Aorta (tissue), 5 donors: Measurements from ENCODE around the gene SPACDR. TPM values are rescaled to one million over a fixed set of nuclear protein-coding genes. Genes with fewer than 3 reads are reported as not detected.
"Not testable (repeated sequence)": the region's sequence is repeated elsewhere in the genome, so short reads cannot be mapped to it uniquely, and the experiment has no call there.

Experiments used
- ATAC-seq: fragments of 200-7000 bp; cut with Tn5 transposase; one replicate; pipeline ENCODE4 v1.9.1; 2022; ENCODE audit warnings: moderate library complexity; ENCODE audit not compliant: low FRiP score
- DNase-seq, 2 donors: peaks; one replicate each; pipeline ENCODE4 v3.0.0-alpha.2; 2020
- H3K27ac ChIP-seq, 2 donors: one replicate each; pipeline ENCODE4 v1.5.1; 2013; ENCODE audit warnings: low read length in 2 of 2, mild to moderate bottlenecking in 2 of 2, moderate library complexity in 2 of 2, control low read depth in 1 of 2, inconsistent platforms in 1 of 2, low read depth in 1 of 2
- H3K27me3 ChIP-seq, 2 donors: one replicate each; pipeline ENCODE4 v1.6.1; 2013; ENCODE audit warnings: control low read depth in 1 of 2, low read length in 1 of 2, mild to moderate bottlenecking in 1 of 2, moderate library complexity in 1 of 2; ENCODE audit not compliant: insufficient read depth in 2 of 2, control insufficient read depth in 1 of 2
- H3K36me3 ChIP-seq, 2 donors: one replicate each; pipeline ENCODE4 v1.6.1; 2013; ENCODE audit warnings: control low read depth in 1 of 2, low read length in 1 of 2, mild to moderate bottlenecking in 1 of 2; ENCODE audit not compliant: insufficient read depth in 2 of 2, control insufficient read depth in 1 of 2
- H3K4me1 ChIP-seq, 2 donors: one replicate each; pipeline ENCODE4 v1.6.1; 2013; ENCODE audit warnings: low read length in 2 of 2, control low read depth in 1 of 2, mild to moderate bottlenecking in 1 of 2, moderate library complexity in 1 of 2; ENCODE audit not compliant: insufficient read depth in 2 of 2, control insufficient read depth in 1 of 2
- H3K4me3 ChIP-seq, 2 donors: one replicate each; pipeline ENCODE4 v1.5.1; 2013; ENCODE audit warnings: low read length in 2 of 2, control low read depth in 1 of 2, mild to moderate bottlenecking in 1 of 2
- H3K9me3 ChIP-seq: one replicate; pipeline ENCODE4 v1.6.1; 2013; ENCODE audit warnings: mild to moderate bottlenecking, low read length; ENCODE audit not compliant: control insufficient read depth
- WGBS, 2 donors: extraction: QIAGEN DNeasy Blood & Tissue Kit; methylation state at CpG; one replicate each; pipeline ENCODE4 v1.1.7; 2013; 5-methylcytosine and 5-hydroxymethylcytosine counted together
- intact Hi-C, 2 donors: fragments of 100-400 bp; cut with DNase I; formaldehyde crosslinking; loops; one replicate each; pipeline versions ENCODE4 v1.14.2 to v1.15.0; 2022
- polyA plus RNA-seq, 2 donors: library from polyadenylated mRNA; stranded (reverse); fragments of 200-250 nt; gene quantifications; one replicate each; pipeline ENCODE4 v1.2.3, GENCODE V29; 2013
- total RNA-seq, 2 donors: library from RNA; stranded (reverse); fragmentation: NEBNext Ultra II Directional; extraction: Animal tissue kit (Norgen Biotek cat#: 25700); gene quantifications; one replicate each; pipeline ENCODE4 v1.2.1, GENCODE V29; 2021
- donor health status: healthy with polysubstance abuse.
- donor health status: Bipolar disorder and iron deficiency.
- donor health status: DM: no; HTN: no; CAD: no.
- donor health status: DM: no; HTN: no; CAD: no.
- donor health status: DM: yes; HTN: yes; CAD: no.

SPACDR gene
- total and polyA plus RNA-seq, 4 donors: 0.31 to 2.0 (median 1.0) TPM; not detected in 1

DNA sequence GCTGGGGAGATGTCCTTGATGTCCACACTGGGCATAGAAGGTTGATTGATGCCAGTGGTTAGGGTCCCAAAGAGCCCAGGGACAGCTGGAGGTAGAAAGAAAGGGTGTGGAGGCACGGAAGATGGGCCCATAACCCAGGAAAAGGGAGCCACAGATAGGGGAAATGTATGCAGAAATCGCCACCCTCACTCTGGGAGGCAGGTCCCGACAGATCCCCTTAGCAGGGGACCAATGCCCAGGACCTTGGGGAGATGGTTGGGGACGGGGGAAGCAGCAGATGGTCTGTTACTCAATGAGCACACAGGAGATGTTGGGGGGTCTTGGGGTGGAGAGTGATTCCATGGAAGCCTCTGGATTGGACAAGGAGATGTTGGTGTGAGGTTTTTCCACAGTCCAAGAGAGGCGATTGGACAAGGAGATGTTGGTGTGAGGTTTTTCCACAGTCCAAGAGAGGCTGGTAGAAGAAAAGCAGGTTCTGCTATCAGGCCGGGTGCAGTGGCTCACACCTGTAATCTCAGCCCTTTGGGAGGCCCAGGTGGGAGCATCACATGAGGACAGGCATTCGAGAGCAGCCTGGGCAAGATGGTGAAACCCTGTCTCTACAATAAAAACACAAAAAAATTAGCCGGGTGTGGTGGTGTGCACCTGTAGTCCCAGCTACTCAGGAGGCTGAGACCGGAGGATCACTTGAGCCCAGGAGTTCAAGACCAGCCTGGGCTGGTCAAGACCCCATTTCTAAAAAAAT is 20.8 kb downstream of the SPACDR start:
- Histone ChIP-seq H3K4me3 (no peak overlapping the region), H3K36me3 (no peaks in the 10 kb centered on the region), H3K27ac (no peak overlapping the region), H3K4me1 (no peaks in the 10 kb centered on the region), H3K27me3 (no peaks in the 10 kb centered on the region), H3K9me3 (no peaks in the 10 kb centered on the region)
- 92% methylated on average over 9 of the region's 9 CpGs for WGBS, 2 donors
- peak; percentile 17 to 44 for DNase-seq
- no peak for ATAC-seq
- intact Hi-C loops: no loop called here

DNA sequence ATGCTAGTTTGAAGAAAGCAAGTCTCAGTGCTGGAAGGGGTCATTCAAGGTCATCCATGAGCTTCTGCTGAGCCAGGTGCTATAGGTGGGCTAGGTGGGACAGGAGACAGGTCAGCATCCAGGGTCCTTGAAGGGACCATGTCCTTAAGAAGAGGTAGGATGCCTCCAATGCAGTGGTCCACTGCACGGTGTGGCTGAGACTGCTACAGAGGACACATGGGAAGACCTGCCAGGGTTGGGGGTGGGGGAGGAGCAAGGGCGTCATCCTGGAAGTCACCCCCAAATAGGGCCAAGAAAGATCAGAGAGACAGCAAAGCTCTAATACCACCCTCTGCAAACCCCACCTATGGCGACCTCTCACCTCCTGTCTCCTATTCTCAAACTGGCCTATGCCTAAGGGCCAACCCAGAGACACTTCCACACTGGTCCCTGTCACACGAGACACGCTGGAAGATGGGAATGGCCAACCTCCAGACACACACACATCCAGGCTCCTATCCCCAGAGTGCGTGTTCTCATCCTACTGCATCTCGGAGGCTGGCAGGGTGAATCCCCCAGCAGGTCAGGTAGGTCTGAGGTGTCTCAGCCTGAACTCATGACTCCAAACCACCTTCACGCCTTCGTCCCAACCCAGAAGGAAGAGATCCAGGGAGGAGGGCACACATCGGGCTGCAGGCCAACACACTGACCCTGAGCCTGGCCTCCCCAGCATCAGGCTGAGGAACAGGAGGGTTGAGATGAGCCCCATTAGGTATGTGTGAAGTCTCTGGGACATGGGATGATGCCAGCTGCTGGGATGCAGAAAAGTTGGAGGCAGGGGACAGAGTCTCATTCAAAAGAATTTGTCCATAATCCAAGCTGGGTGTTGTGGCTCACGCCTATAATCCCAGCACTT is 22.2 kb downstream of the SPACDR start:
- H3K27me3 ChIP-seq: no peaks in the 10 kb centered on the region
- H3K4me1 ChIP-seq: no peaks in the 10 kb centered on the region
- ATAC-seq (no peak), DNase-seq (peak; percentile 23 to 51)
- no peak overlapping the region for H3K4me3 ChIP-seq
- no peaks in the 10 kb centered on the region for H3K36me3 ChIP-seq
- intact Hi-C loops: no loop called here
- no peak overlapping the region for H3K27ac ChIP-seq
- WGBS, 2 donors: 91 to 94% methylated on average over 11 of the region's 11 CpGs
- no peaks in the 10 kb centered on the region for H3K9me3 ChIP-seq

- H3K4me1 ChIP-seq, intact Hi-C loops, H3K4me3 ChIP-seq, H3K27me3 ChIP-seq, ATAC-seq, H3K27ac ChIP-seq, H3K36me3 ChIP-seq, H3K9me3 ChIP-seq: not testable (repeated sequence)
- DNase-seq: peak; percentile 14 to 23
- WGBS, 2 donors: 83 to 85% methylated on average over 7 of the region's 7 CpGs
Measured at GRCh38 chr7:100439244-100439643, 24.8 kb downstream of the SPACDR start.

- intact Hi-C loops, H3K27ac ChIP-seq, H3K36me3 ChIP-seq, H3K9me3 ChIP-seq, H3K4me1 ChIP-seq, H3K27me3 ChIP-seq, ATAC-seq, H3K4me3 ChIP-seq: not testable (repeated sequence)
- peak; percentile 15 to 18 for DNase-seq
- WGBS, 2 donors: 95 to 98% methylated on average over 8 of the region's 8 CpGs
Measured at GRCh38 chr7:100438731-100439130, 25.3 kb downstream of the SPACDR start.

- H3K4me3 ChIP-seq: no peak overlapping the region
- H3K36me3 ChIP-seq: no peaks in the 10 kb centered on the region
- DNase-seq: no peak
- no peaks in the 10 kb centered on the region for H3K4me1 ChIP-seq
- no peaks in the 10 kb centered on the region for H3K9me3 ChIP-seq
- 54 to 56% methylated on average over 2 of the region's 2 CpGs for WGBS, 2 donors
- H3K27ac ChIP-seq: no peak overlapping the region
- no peak for ATAC-seq
- intact Hi-C loops: no loop called here
- H3K27me3 ChIP-seq: no peaks in the 10 kb centered on the region
Measured at GRCh38 chr7:100438172-100438571, 25.9 kb downstream of the SPACDR start.

GRCh38 chr7:100437150-100438100 is 26.6 kb downstream of the SPACDR start:
- Histone ChIP-seq H3K36me3 (no peaks in the 10 kb centered on the region), H3K4me1 (no peaks in the 10 kb centered on the region), H3K9me3 (no peaks in the 10 kb centered on the region), H3K27ac (no peak overlapping the region), H3K4me3 (no peak overlapping the region), H3K27me3 (no peaks in the 10 kb centered on the region)
- ATAC-seq (no peak), DNase-seq (peak; percentile 55 to 73)
- 90 to 91% methylated on average over 28 of the region's 28 CpGs for WGBS, 2 donors
- intact Hi-C loops: no loop called here

DNA sequence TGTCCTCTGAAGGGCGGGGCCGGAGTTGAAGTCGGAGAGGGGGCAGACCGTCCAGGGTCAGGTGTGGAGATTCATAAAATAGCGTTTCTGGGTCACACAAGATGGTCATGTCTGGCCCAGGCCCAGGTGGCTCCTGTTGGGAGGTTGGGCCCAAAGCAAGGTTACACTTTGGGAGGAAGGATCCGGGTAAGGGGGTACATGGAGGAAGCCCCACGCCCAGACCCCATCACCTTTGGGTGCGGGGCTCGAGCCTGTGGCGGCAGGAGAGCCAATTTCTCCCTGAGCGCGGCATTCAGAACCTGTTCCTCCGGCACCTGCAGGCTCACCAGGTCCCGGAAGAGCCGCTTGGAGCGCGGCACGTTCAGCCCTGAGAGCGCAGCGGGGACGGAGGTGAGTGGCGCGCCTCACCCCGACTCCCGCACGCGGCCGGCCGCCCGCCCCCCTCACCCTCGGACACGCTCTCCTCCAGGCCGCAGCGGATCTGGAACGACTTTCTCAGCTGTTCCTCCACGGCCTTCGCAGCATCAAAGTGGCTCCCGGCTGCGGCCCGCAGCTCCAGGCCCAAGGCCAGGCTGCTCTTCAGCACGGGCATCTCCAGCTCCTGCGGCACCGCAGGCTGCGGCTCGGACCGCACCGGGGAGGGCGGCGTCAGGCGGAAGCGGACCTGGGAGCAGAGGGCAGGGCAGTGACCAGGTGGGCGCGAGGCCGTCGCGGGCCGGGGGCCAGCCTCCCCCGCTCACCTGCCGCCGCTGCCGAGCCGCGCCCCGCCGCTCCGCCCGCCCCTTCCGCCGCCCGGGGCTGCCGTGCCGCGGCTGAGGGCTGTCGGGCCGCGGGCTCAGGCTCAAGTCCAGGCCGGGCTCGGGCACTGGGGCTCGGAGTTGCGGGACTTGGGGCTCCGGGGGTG is 28.4 kb downstream of the SPACDR start:
- ATAC-seq: peak; percentile 28
- intact Hi-C loops: no loop called here
- peak overlapping the region; percentile 77 to 95 for H3K4me3 ChIP-seq
- no peaks in the 10 kb centered on the region for H3K36me3 ChIP-seq
- peak; percentile 68 to 82 for DNase-seq
- peak overlapping the region; percentile 77 to 83 for H3K27ac ChIP-seq
- H3K27me3 ChIP-seq: no peaks in the 10 kb centered on the region
- no peaks in the 10 kb centered on the region for H3K9me3 ChIP-seq
- H3K4me1 ChIP-seq: no peaks in the 10 kb centered on the region
- 2 to 5% methylated on average over 35 to 81 of the region's 81 CpGs for WGBS, 2 donors
